ENCODE results near the gene ATF7.

The ATF7 gene

DNA sequence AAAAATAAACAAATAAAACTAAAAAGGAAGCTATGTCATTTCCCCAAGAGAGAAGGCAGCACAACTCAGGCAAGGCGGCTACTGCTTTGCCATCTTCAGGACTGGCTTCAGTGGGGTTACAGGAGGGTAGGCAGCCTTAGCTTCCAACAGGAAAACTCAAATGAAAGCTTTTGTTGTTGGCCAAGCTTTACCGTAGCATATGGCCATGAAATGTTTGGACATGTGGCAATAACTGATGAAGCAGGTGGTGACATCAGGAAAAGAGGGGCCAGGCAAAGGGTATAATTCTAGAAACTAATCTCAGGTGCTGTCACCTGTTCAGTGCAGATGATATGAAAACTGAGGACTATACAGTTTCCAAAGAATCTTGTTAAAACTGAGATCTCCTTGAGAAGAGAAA is 96.1 kb downstream of the ATF7 start:
- DNase-seq (ENCODE audit: low read depth in 2 of 2), result no peak

DNA sequence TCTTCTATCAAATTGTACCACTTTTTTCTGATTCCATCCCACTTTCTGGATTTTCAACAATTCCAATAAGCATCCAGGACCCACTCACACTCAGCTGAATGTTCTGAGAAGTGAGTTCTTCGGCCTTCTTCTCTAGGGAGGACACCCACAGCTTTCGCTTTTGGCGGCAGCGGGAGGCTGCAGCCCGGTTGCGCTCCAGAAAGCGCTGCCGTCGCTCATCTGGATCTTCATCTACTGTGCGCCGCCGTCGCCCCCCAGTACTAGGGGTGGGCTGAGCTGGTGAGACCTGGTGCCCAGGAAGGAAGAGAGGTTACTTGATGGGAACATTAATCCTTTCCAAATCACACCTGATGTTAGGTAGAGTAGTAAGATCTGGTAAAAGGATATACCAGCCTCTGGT is 101.7 kb downstream of the ATF7 start:
- DNase-seq (ENCODE audit: low read depth in 2 of 2), result no peak

DNA sequence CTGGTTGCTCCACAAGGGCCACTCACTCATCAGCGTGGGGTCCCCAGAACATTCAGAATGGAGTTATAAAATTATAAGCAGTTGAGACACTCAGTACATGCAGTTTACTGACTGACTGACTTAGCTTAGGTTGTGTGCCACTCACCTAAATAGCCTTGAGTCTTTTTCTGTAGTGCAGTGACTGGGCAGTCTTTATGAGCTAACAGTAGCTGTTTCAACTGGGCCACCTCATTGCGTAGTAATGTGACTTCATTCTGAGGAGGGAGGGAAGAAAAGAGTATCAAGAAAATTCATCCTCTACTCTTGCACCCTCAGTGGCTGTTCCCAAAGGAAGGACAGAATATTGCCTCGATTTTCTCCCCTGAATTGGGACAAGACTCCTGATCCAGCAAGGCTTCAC is 103.1 kb downstream of the ATF7 start:
- no peak for DNase-seq (ENCODE audit: low read depth in 2 of 2)

DNA sequence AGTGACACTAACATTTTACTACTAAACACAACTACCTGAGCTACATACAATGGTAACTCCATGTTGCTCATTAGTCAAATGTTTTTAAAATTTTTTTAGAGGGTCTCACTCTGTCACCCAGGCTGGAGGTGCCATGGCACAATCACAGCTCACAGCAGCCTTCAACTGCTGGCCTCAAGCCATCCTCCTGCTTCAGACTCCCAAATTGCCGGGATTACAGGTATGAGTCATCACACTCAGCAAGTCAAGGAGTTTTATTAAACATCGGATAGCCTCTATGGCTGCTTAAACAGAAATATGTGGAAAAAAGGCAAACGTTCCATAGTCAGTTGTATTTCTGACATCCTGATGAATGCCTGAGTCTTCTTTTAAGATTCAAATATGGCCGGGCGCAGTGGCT is 107.8 kb downstream of the ATF7 start:
- DNase-seq (ENCODE audit: low read depth in 2 of 2), result no peak

DNA sequence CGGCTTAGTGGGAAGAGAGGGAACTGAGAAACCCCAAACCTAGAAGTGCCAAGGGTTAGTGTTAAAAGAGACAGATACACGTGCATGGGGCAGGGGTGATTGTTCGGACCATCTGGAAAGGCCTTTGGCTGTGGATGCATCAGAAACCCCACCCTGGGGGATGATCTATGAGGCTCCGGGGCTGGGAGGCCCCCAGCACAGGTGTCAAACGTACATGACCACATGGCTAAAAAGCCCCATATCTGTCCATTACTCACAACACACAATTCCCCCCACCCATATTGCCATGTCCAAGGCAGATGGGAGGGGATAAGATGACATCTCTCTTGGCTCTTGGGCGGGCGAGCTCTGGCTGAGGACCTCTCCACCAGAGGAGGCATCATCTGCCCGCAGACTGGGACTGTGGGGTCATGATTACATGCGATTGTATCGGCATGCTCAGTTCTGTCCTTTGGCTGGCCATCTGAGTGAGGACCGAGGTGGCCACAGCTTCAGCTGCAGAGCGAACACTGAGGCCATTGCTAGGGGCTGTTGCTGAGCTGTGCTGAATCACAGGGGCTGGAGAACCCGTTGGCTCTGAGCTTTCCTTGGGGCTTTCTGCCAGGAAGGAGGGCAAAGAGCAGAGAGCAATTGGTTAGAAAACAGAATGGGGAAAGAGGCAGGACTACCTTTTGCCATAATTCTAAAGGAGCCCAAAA is 109.3 kb downstream of the ATF7 start:
- no peak for DNase-seq (ENCODE audit: low read depth in 2 of 2)

DNA sequence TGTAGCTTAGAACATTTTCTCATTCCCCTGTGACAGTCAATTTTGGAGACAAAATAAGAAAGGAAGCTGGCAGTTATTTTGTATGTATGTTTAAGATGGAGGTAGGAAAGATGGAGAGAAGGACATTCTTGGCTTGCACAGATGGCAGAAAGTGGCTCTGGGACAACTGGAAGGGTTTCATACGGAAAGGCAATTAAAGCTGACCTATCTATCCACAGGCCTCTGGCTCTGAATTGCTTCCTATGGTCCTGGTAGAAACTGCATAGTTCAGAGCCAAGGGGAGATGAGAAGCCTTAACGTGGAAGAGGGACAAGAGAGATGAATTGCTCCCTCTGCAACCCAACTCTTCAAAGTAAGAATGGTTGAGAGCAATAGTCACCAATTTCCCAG is 110.9 kb downstream of the ATF7 start:
- no peak for DNase-seq (ENCODE audit: low read depth in 2 of 2)

DNA sequence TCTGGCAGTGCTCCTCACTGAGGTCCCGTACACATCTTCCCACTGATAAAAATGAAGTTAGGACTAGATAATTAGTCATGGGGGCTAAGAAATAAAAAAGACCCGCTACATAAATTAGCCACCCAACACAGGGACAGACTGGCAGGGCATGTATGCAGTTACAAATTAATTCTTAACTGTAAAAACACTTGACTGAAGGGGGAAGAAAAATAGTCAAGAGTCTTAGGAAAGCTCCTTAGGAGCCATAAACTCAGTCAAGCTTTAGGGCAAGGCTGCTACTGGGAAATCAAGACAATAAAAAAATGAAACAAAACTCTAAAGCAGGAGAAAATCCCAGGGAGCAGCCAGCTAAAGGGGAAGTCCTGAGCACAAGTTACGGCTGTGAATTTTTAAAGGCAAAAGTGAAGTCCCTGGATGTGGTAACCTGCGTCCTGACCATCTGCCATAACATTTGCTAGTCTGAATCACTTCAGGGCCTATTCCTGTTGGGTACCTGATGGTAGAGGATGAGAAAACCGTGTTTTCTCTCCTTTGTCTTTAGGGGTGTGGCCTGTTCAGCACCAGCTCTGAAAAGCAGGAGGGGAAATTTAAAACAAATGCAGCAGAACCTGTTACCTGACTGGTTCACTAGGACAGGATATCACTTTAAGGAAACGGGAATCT is 111.4 kb downstream of the ATF7 start:
- no peak for DNase-seq (ENCODE audit: low read depth in 2 of 2)

DNA sequence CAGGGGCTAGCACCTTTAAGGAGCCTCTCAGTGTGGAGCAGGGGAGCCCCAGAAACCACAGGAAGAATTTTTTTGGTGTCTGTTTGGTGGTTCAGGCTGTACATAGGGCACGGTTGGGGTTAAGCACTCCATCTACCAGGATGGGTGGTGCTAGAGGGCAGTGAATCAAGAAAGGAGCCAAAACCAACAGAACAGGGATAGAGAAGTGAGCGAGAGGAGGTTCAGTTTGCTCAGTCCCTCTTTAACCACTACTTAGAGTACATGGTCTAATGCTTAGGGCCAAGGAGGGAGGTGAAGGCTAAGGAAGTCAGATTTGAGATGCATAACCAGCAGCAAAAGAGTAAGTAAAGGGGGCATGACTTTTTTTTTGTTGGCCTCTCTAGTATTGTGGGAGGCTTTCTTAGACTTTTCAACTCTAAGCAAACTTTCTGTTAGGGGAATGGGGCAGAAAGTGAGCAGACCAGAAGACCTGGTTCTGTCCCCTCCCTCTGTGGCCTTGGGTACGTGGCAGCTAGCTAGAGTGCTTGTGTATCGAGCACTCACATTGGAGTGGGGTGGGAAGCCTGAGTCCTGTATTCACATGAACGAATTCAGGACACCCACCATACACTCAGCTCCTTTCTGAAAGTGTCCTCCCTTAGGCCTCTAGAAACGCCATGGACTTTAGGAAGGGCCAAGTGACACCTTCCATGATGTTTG is 112.3 kb downstream of the ATF7 start:
- DNase-seq (ENCODE audit: low read depth in 2 of 2), result no peak

DNA sequence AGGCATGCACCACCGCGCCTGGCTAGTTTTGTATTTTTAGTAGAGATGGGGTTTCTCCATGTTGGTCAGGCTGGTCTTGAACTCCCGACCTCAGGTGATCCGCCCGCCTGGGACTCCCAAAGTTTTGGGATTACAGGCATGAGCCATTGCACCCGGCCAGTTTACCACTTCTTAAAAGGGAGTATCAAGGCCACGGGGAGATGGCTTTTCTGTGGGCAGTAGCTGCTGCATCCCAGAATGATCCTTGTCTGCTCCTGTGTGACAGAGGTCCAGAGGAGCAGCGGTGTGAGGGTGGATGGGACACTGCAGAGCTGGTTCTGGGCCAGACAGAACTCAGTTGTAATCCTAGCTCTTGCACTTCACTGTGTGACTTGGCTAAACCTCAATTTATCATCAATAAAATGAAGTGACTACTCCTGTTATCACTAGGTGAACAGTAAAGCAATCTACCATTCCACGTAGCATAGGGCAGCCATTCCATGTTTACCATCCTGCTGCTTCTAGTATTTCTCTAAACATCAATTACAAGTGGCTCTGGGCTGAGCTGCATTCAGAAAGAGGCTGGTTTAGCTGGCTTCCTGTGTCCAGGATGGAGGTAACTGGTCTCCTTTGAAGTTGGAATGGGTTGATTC is 115.9 kb downstream of the ATF7 start:
- DNase-seq (ENCODE audit: low read depth in 2 of 2), result no peak

DNA sequence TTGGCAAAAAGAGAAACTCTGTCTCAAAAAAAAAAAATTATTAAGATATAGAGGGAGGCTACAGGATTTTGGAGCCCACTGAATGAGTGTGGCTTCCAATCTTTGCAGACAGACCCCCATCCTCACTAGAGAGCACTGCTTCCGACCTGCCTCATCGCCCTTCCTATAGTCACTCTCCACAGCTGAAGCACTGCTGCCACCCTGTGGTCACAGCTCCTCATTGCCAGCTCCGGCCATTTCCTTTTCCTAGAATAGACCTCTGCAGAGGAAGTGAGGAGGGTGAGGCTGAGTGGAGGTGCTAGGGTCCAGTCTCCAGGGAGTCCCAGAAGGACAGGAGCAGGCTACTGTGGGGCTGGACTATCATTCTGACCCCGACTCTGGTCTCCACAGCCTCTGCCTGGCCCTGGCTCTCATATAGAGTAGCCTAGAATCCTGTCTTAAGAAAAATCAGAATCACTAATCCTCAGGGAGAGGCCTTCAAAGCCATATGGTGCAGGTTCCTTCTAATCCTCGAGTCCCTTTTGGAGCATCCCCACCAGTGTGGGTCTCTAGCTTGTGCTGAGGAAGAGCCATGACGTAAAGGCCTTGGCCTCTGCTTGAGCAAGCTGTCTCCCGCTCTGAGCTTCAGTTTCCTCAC is 117.5 kb downstream of the ATF7 start:
- peak; percentile 73 to 83 for DNase-seq (ENCODE audit: low read depth in 2 of 2)

DNA sequence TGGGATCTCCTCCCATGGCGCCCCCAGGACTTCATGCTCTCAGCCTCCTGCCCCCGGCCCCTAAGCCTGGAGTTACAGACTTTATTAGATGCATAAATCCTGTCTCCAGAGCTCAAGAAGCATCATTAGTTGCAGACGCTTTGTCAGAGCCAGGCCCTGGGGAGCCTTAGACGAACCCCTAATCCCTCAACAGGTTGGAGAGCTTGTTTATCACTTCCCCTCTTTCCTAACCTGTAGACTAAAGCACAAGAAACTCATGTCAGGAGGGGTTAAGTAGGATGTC is 118.6 kb downstream of the ATF7 start:
- no peak for DNase-seq (ENCODE audit: low read depth in 2 of 2)

DNA sequence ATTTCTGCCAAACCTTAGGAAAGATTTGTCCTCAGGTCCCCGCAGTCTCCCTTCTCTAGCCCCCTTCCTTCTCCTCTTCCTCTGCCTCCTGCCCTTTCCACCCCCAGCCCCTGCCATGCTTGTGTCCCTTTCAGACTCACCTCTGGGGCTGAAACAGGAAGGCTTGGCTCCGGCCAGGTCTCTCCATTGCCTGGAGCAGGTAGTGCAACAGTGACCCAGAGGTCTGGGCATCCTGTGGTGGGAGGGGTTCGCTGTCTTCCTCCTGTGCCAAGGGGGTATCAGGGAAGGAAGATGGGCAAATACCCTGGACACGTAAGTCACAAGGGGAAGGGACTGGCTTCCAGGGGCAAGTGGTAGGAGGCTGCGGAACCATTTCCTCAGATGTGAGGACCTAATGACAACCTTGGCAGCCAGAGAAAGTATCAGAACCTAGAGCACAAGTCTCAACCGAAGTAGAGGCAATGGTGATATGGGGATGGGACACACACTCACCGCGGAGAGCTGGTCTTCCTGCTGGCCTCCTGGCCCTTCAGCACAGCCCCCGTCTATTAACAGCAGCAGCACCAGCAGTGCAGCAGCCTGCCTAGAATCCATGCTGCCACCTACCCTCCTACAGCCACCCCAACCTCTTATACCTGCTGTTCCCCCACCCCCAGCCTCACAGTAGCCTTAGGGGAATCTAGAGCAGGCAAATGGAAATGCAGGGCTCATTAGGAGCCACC is 119.1 kb downstream of the ATF7 start, which contains the start of gene NPFF:
NPFF (minus strand) TSS at position 604 of the 722 bp plus-strand sequence; CDS start at position 594, 10 bp downstream.
- DNase-seq (ENCODE audit: low read depth in 2 of 2), result no peak

DNA sequence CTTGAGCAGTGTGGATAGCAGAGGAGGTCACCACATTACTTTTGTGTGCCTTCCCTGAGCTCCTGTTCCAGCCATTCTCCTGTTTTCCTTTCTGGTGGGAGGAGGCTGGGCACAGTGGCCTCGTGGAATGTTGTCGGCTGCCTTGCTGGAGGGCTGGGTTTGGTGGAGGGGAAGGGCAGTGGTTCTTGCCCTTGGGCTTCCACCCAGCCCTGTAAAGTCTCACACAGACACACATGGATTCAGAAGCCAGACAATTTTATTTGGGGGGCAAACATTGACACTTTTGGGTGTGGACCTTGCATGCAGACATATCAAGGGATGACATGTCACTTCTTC is 119.8 kb downstream of the ATF7 start:
- DNase-seq (ENCODE audit: low read depth in 2 of 2), result no peak

DNA sequence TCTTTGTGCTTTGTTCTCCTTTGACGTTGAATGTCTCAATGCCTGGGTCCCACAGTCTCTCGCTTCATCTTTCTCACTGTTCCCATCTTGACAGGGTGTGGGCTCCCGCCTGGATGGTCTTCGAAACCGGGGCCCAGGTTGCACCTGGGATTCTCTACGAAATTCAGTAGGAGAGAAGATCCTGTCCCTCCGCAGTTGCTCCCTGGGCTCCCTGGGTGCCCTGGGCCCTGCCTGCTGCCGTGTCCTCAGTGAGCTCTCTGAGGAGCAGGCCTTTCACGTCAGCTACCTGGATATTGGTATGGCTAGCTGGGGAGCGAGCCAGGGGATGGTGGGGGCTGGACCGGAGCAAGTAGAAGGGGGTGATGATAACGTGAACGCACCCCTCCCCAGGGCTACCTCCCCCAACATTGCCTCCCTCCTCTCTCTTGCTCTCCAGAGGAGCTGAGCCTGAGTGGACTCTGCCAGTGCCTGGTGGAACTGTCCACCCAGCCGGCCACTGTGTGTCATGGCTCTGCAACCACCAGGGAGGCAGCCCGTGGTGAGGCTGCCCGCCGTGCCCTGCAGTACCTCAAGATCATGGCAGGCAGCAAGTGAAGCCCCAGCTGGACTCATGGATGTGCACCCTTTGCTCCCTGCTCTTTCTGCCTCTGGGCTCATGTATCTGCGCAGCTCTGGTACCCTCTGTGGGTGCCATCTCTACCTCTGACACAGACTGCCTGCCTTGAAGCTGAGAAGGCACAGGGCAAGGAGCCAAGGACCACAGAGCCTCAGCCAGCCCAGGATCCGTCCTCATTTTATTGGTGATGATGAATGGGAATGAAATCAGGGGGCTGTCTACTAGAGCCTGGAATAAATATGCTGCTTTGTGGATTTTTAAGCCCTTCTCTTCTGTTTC is 120.4 kb downstream of the ATF7 start:
- DNase-seq (ENCODE audit: low read depth in 2 of 2), result no peak

DNA sequence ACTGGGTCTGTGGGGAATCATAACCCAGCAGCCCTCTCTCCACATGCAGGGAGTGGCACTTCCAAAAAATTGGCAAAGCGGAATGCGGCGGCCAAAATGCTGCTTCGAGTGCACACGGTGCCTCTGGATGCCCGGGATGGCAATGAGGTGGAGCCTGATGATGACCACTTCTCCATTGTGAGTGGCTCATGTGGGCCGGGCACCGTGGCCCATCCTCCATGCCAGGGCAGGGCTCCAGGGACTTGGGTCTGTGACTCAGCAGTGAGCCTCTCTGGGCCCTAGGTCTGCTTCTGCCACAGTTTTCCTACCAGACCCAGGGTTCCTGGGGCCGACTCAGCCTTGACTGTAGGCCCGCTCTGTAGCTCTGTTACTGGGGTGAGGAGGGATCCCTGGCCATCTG is 121.1 kb downstream of the ATF7 start:
- no peak for DNase-seq (ENCODE audit: low read depth in 2 of 2)

DNA sequence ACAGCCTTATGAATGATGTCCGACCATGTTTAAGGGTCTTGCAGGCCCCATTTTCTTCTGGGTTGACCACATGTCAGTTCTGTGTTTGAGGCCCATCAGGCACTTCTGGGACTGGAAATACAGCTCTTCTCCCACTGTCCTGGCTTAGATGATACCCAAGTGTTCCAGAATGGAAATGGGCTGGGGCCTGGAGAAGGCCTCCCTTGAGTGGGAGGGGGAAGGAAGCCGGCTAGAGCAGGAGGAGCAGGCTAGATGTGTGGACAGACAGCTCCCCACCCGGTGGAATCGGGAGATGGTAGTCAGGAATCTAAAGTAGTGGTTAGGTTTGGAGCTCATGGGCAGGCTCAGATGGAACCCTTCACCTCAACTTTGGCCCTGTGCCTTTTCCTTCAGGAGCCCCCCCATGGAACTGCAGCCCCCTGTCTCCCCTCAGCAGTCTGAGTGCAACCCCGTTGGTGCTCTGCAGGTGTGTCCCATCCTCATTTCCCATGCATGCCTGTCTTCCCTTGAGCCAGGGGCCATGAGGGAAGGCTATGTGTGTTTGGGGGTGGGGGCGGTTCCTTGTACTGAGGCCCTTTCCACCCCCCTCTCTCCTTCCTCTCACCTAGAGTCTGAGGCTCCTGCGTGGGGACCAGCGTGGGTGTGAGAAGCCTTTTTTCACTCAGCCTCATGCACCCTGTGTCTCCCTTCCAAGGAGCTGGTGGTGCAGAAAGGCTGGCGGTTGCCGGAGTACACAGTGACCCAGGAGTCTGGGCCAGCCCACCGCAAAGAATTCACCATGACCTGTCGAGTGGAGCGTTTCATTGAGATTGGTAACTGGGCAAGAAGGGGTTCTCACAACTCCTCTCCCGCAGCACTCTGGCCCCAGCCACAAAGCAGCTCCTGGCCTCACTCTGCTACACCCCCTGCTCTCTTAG is 121.9 kb downstream of the ATF7 start:
- DNase-seq (ENCODE audit: low read depth in 2 of 2), result no peak

DNA sequence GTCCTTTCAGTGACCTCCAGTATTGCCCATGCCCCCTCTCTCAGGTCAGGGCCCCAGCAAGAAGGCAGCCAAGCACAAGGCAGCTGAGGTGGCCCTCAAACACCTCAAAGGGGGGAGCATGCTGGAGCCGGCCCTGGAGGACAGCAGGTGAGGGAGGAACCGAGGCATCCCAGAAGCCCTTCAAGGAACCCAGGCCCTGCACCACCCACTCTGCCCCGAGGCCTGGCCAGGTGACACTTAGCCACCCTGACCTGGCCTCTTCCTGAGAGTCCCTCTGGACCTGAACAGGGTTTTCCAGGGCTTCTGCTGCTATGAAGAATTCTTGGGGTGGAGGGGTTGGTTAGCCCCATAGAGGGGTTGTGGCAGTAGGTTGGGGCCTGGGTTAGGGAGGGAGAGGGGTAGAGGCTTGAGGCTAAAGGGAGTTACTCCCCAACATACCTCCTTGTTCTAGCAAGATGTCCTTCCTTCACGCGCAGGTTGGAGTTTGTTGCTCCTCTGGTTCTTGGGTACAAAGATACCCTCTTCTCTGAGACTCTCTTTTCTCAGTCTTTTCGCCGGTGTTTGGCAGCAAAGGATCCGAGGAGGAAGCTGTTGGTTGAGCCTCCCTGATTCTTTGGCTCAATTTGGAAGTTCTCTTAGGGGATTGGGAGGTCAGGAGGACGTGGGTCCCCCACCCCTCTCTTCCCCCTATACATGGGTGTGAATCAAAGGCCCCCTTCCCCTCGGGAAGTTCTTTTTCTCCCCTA is 123.0 kb downstream of the ATF7 start:
- no peak for DNase-seq (ENCODE audit: low read depth in 2 of 2)

DNA sequence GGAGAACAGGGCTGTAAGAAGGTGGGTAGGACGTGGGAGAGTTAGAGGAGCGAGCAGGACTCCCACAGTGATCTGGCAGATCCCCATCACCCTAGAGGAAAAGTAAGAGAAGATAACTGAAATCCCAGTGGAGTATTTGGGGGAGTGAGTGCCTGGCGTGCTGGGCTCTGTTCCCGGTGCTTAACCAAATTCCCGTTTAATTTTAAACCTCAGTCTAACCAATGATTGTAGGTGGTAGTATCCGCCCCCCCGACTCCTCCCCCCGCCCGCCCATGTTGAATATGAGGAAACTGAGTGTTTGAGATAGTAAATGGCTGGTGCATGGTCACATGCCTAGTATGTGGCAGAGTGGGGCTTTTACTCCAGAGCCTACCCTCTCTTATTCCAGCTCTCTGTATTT is 123.9 kb downstream of the ATF7 start:
- no peak for DNase-seq (ENCODE audit: low read depth in 2 of 2)

DNA sequence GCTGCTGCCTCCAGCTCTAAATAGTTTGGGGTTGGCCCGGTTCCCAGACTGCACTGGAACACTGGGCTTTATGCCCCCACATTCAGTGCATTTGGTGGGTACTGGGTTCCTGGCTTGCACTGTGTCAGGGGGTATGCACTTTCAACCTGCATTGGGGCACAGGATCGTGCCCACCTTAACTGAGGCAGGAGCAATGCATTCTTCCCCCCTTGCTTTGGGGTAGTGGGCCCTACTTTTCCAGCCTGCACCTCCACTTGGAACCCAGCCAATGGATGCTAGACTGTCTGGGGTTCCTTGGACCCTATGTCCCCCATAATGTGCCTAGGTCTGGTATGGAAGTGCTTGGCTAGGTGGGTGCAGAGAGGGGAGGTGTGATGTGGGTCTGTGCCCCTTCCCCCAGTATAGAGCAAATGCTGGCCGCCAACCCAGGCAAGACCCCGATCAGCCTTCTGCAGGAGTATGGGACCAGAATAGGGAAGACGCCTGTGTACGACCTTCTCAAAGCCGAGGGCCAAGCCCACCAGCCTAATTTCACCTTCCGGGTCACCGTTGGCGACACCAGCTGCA is 124.5 kb downstream of the ATF7 start:
- no peak for DNase-seq (ENCODE audit: low read depth in 2 of 2)
